ENCODE data around the gene SECISBP2.
"Not testable (repeated sequence)": the region's sequence is repeated elsewhere in the genome, so short reads cannot be mapped to it uniquely, and the experiment has no call there.

The SECISBP2 gene

GRCh38 chr9:89318123-89319014, at the start of gene SECISBP2:
Gene SECISBP2, plus strand, starts transcription at chr9:89318500. Its CDS starts 77 bp downstream, at chr9:89318577.
- peak; percentile 98 for DNase-seq

GRCh38 chr9:89273528-89274279, 44.6 kb upstream of the SECISBP2 start:
- no peak for DNase-seq

- peak; percentile 88 for DNase-seq
Measured at GRCh38 chr9:89274838-89275237, 43.5 kb upstream of the SECISBP2 start.

GRCh38 chr9:89276040-89276439, 42.3 kb upstream of the SECISBP2 start:
- not testable (repeated sequence) for DNase-seq

- DNase-seq = no peak
Measured at GRCh38 chr9:89277043-89277442, 41.3 kb upstream of the SECISBP2 start.

GRCh38 chr9:89277454-89277853, 40.8 kb upstream of the SECISBP2 start:
- no peak for DNase-seq

GRCh38 chr9:89278551-89278950, 39.7 kb upstream of the SECISBP2 start:
- DNase-seq = no peak

GRCh38 chr9:89278997-89279739, 39.1 kb upstream of the SECISBP2 start:
- peak; percentile 68 for DNase-seq

- DNase-seq = no peak
Measured at GRCh38 chr9:89281106-89281505, 37.2 kb upstream of the SECISBP2 start.

- DNase-seq = not testable (repeated sequence)
Measured at GRCh38 chr9:89282248-89282968, 35.9 kb upstream of the SECISBP2 start.

- DNase-seq = no peak
Measured at GRCh38 chr9:89284076-89284475, 34.2 kb upstream of the SECISBP2 start.

- DNase-seq = no peak
Measured at GRCh38 chr9:89291741-89292140, 26.6 kb upstream of the SECISBP2 start.

GRCh38 chr9:89293014-89293413, 25.3 kb upstream of the SECISBP2 start:
- no peak for DNase-seq

- no peak for DNase-seq
Measured at GRCh38 chr9:89295400-89295799, 22.9 kb upstream of the SECISBP2 start.

GRCh38 chr9:89301996-89302395, 16.3 kb upstream of the SECISBP2 start:
- not testable (repeated sequence) for DNase-seq

GRCh38 chr9:89304020-89304833, 14.1 kb upstream of the SECISBP2 start:
- no peak for DNase-seq

- no peak for DNase-seq
Measured at GRCh38 chr9:89304834-89305188, 13.5 kb upstream of the SECISBP2 start.

- DNase-seq = no peak
Measured at GRCh38 chr9:89305868-89306267, 12.4 kb upstream of the SECISBP2 start.

GRCh38 chr9:89309166-89309565, 9.1 kb upstream of the SECISBP2 start:
- no peak for DNase-seq

- no peak for DNase-seq
Measured at GRCh38 chr9:89309608-89310474, 8.5 kb upstream of the SECISBP2 start.

Data from fibroblast of skin of right biceps (primary cell).